Measurements from ENCODE around the gene PPM1F.
A peak's percentile ranks its signal among the peaks of the same experiment; 100 is the strongest.

Gene PPM1F

DNA sequence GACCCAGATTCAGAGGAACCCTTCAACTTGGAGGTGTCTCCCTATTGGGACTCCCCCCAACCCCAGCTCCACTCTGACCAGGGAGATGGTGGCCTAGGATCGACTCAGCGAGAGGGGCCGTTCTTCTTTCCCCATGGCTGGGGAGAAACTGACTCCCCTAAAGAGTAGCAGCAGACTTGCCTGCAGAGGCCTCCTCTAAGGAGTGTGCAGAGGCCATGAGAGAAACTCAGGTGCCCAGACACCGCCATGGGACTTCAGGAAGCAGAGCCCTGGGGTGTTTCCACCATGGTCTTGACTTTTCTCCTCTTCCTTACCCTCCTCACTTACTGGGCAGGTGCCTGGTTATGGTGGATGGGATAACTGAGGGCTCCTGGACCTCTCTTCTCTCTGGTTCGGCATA is 32.6 kb upstream of the PPM1F start:
- TF ChIP-seq, protein P1, sequence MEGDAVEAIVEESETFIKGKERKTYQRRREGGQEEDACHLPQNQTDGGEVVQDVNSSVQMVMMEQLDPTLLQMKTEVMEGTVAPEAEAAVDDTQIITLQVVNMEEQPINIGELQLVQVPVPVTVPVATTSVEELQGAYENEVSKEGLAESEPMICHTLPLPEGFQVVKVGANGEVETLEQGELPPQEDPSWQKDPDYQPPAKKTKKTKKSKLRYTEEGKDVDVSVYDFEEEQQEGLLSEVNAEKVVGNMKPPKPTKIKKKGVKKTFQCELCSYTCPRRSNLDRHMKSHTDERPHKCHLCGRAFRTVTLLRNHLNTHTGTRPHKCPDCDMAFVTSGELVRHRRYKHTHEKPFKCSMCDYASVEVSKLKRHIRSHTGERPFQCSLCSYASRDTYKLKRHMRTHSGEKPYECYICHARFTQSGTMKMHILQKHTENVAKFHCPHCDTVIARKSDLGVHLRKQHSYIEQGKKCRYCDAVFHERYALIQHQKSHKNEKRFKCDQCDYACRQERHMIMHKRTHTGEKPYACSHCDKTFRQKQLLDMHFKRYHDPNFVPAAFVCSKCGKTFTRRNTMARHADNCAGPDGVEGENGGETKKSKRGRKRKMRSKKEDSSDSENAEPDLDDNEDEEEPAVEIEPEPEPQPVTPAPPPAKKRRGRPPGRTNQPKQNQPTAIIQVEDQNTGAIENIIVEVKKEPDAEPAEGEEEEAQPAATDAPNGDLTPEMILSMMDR (IDR thresholded peaks at IDR 0.05; ENCODE audit: extremely low read depth, insufficient read depth, missing control alignments) = no peak
- in situ Hi-C loops (cut with MboI; ENCODE audit: low pct_unique_long_range_greater_than_20kb, low sequenced_read_pairs, unreplicated experiment) = no loop called here
- DNase-seq (ENCODE audit: low spot score) = no peak

DNA sequence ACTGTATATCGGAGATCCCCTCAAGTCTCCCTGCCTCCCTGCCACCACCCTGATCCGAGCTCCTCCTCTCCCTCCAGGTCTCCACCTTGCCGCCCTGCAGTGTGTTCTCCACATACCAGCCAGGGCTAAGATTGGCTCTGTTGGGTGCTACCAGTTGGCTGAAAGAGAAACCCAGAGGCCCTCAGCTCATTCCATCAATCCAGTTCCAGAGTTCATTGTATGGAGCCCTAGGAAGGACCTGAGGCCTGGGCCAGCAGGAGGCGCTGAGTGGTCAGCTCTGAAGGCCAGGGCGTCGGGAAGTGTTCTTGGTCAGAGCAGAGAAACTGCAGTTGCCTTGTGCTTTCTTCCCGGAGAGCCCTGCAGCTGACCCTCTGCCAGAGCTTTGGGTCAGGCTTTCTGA is 32.1 kb upstream of the PPM1F start:
- TF ChIP-seq, protein P1 (IDR thresholded peaks at IDR 0.05; ENCODE audit: extremely low read depth, insufficient read depth, missing control alignments) = peak; percentile 91
- DNase-seq (ENCODE audit: low spot score) = peak; percentile 61
- in situ Hi-C loops (cut with MboI; ENCODE audit: low pct_unique_long_range_greater_than_20kb, low sequenced_read_pairs, unreplicated experiment) = no loop called here

DNA sequence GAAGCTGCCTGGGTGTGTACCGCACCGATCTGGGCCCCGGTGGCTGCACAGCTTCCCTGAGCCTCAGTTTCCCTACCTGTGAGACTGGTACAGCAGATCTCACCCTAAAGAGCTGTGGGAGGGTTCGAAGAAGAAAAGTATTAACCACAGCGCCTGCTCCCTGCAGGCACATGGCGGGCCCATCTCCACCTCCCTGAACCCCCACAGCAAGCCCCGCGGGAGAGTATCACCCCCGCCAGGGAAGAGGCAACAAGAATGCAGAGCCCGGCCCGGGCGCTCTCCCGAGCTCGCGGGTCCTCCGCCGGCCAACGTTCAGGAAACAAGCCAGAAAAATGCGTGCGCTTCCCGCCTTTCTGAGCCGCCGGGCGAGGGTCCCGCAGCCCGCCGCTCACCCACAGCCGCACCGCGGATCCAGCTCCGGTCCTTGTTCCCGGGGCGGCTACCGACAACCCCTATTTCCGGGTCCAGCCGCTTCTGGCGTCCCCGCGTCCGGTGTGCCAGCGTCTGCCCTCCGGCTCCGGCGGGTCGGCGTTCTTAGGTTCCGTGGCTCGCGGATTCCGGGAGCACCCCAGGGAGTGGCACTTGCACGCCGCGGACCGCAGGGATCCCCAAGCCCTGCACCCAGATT is 29.8 kb upstream of the PPM1F start, which contains the start of gene TOP3B:
Gene TOP3B, minus strand, starts transcription at position 450 of the 628 bp plus-strand sequence. CDS start 7,078 bp downstream, outside the sequence.
- in situ Hi-C loops (cut with MboI; ENCODE audit: low pct_unique_long_range_greater_than_20kb, low sequenced_read_pairs, unreplicated experiment) = no loop called here
- peak; percentile 90 for DNase-seq (ENCODE audit: low spot score)

DNA sequence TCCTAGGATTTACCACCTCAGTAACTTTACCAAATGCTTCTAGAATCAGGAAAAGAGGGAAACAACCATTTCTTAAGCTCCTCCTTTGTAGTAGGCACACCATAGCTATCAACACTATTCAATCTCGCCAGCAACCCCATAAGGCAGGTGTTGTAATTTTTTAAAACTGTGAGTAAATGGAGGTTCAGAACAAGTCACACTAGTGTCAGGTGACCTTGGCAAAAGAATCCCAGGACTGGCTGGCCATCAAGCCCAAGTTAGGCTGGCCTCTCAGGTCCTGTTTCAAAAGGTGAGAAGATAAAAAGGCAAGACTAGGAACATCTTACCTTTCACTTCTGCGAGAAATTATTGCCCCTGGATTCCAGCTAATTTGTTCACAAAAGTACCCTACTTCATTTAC is 29.2 kb upstream of the PPM1F start:
- in situ Hi-C loops (cut with MboI; ENCODE audit: low pct_unique_long_range_greater_than_20kb, low sequenced_read_pairs, unreplicated experiment) = no loop called here
- DNase-seq (ENCODE audit: low spot score) = no peak
- TF ChIP-seq, protein P1 (IDR thresholded peaks at IDR 0.05; ENCODE audit: extremely low read depth, insufficient read depth, missing control alignments) = no peak

More for the DNA sequence above, 29.8 kb upstream of the PPM1F start, which contains the start of gene TOP3B:
- TF ChIP-seq, protein P1 (IDR thresholded peaks at IDR 0.05; ENCODE audit: extremely low read depth, insufficient read depth, missing control alignments) = peak; percentile 19

DNA sequence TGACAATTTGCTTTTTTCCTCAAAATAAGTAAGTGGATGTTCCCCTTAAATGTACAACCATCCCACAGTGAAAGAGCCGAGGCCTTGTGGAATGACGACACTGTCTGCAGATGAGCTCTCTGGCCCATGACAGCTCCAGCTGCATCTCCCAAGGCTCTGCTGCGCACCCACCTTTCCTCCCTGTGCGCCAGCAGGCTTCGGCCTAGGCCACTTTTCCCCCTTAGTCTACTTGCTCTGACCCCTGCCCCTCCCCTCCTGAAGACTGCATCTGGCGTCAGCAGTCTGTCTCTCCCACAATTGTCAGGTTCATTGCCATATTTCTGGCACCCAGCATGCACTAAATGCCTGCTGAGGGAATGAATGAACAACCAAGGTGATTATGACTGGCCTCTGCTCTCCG is 27.9 kb upstream of the PPM1F start:
- TF ChIP-seq, protein P1 (IDR thresholded peaks at IDR 0.05; ENCODE audit: extremely low read depth, insufficient read depth, missing control alignments) = no peak
- DNase-seq (ENCODE audit: low spot score) = no peak
- in situ Hi-C loops (cut with MboI; ENCODE audit: low pct_unique_long_range_greater_than_20kb, low sequenced_read_pairs, unreplicated experiment) = no loop called here

DNA sequence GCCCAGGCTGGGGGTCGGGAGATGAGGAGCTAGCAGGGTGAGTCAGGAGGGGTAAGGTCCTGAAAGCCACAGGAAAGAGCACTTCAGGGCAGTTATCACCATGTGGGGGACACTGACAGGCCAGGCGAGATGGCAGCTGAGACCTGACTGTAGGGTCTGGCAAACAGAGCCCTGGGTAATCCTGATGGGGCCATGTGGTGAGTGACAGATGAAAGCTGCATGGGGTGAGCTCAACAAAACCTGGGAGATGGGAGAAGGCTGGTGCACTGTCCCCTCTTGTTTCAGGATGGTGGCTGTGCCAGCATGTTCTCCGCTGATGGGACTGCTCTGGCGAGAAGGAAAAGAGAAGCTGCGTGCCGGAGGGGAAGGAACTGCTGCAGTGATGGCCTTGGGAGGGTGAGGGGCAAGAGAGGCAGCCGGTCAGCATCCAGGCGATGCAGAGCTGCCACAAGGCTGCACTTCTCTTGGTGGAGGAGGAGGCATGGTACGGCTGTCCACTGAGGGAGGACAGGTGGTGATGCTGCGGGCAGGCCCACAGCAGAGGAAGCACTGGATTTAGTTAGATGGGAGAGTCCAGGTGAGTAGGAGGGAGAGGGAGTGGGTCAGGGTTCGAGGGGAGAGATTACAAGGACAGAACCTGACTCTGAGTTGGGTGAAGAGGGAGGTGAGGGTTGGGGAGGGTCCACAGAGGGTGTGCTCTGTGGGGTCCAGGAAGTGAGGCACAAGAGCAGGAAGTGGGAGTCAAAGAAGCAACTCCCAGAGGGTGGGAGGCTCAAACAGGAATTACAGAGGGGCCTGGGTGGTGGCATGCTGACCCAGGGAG is 26.1 kb upstream of the PPM1F start:
- TF ChIP-seq, protein P1 (IDR thresholded peaks at IDR 0.05; ENCODE audit: extremely low read depth, insufficient read depth, missing control alignments) = no peak
- no peak for DNase-seq (ENCODE audit: low spot score)
- in situ Hi-C loops (cut with MboI; ENCODE audit: low pct_unique_long_range_greater_than_20kb, low sequenced_read_pairs, unreplicated experiment) = no loop called here
